B cell (primary cell): ENCODE measurements around the gene PDIA4. TPM values are rescaled to one million over a fixed set of nuclear protein-coding genes. Genes with fewer than 3 reads are reported as not detected.

Experiments
- ATAC-seq: fragments of 200-7000 bp; cut with Tn5 transposase; one replicate; pipeline ENCODE4 v1.10.0; 2021; ENCODE audit warnings: low read depth, mild to moderate bottlenecking, moderate number of reproducible peaks, moderate library complexity
- CTCF ChIA-PET: fragments of 350-600 bp; sonication (Branson Sonifier 250); formaldehyde crosslinking; loops from one replicate; lab custom pipeline; 2021; ENCODE audit warnings: antibody characterized with exemption, inconsistent platforms; lab: Charles Lee
- POLR2A ChIA-PET: fragments of 350-600 bp; sonication (Branson Sonifier 250); formaldehyde crosslinking; loops from one replicate; lab custom pipeline; 2021; ENCODE audit warnings: antibody characterized with exemption; lab: Charles Lee
- DNase-seq: peaks from one replicate; pipeline ENCODE4 v3.0.0; 2013
- H2AFZ ChIP-seq: 2 replicates; pipeline ENCODE4 v1.6.1; 2012; ENCODE audit warnings: mild to moderate bottlenecking, low read depth, low read length; ENCODE audit not compliant: insufficient read depth, poor library complexity, severe bottlenecking
- H3K27ac ChIP-seq, 2 donors: 1 replicate in 1 of 2; 2 replicates in 1 of 2; pipeline ENCODE4 v1.5.1; 2012 to 2013; ENCODE audit warnings: low read length in 2 of 2, mild to moderate bottlenecking in 2 of 2, moderate library complexity in 1 of 2
- H3K27me3 ChIP-seq, 4 experiments: fragments of 200-600 bp in 1 of 4; sonication (generic) in 1 of 4; replicated peaks in 1 of 4; 1 replicate in 2 of 4; 2 replicates in 2 of 4; pipeline versions ENCODE4 v1.6.1 to v1.7.0; 2013 to 2016; ENCODE audit warnings: low read length in 3 of 4, mild to moderate bottlenecking in 2 of 4, mixed read lengths in 1 of 4, moderate library complexity in 1 of 4; ENCODE audit not compliant: insufficient read depth in 4 of 4, control insufficient read depth in 3 of 4; ENCODE audit errors: control extremely low read depth in 1 of 4
- H3K36me3 ChIP-seq, 2 experiments: replicated peaks in 1 of 2; 1 replicate in 1 of 2; 2 replicates in 1 of 2; pipeline versions ENCODE4 v1.6.1 to v1.7.1; 2013; ENCODE audit warnings: low read length in 1 of 2; ENCODE audit not compliant: insufficient read depth in 2 of 2, control insufficient read depth in 1 of 2; ENCODE audit errors: control extremely low read depth in 1 of 2, extremely low read depth in 1 of 2
- H3K4me1 ChIP-seq, 2 donors: fragments of 200-600 bp in 1 of 2; sonication (generic) in 1 of 2; 1 replicate in 1 of 2; 2 replicates in 1 of 2; pipeline versions ENCODE4 v1.5.1 to v1.6.1; 2013 to 2017; ENCODE audit warnings: low read length in 2 of 2; ENCODE audit not compliant: control insufficient read depth in 2 of 2, insufficient read depth in 2 of 2
- H3K4me2 ChIP-seq: replicated peaks from 2 replicates; pipeline ENCODE3; 2012; ENCODE audit warnings: mild to moderate bottlenecking, low read depth, low read length; ENCODE audit not compliant: poor library complexity, severe bottlenecking
- H3K4me3 ChIP-seq, 5 experiments: fragments of 200-600 bp in 1 of 5; sonication (generic) in 1 of 5; 1 replicate in 3 of 5; 2 replicates in 2 of 5; pipeline versions ENCODE4 v1.5.1 to v1.7.0; 2011 to 2016; ENCODE audit warnings: low read length in 4 of 5, mild to moderate bottlenecking in 4 of 5, low read depth in 2 of 5, control low read depth in 1 of 5, moderate library complexity in 1 of 5; ENCODE audit not compliant: insufficient read depth in 1 of 5; ENCODE audit errors: control extremely low read depth in 1 of 5, extremely low read depth in 1 of 5
- H3K79me2 ChIP-seq: fragments of 200-600 bp; sonication (generic); one replicate; pipeline ENCODE4 v1.6.0; 2016; ENCODE audit warnings: low read length; ENCODE audit not compliant: control insufficient read depth, insufficient read depth
- H3K9ac ChIP-seq: fragments of 200-600 bp; sonication (generic); 2 replicates; pipeline ENCODE4 v1.6.1; 2017; ENCODE audit warnings: mild to moderate bottlenecking, low read length, moderate library complexity
- H3K9me3 ChIP-seq, 3 donors: one replicate each; pipeline versions ENCODE4 v1.6.1 to v1.7.1; 2013; ENCODE audit warnings: low read length in 2 of 3; ENCODE audit not compliant: control insufficient read depth in 2 of 3, insufficient read depth in 1 of 3; ENCODE audit errors: control extremely low read depth in 1 of 3
- H4K20me1 ChIP-seq: 2 replicates; pipeline ENCODE4 v1.6.0; 2012; ENCODE audit warnings: mild to moderate bottlenecking, low read length; ENCODE audit not compliant: insufficient read depth, control insufficient read depth, poor library complexity, severe bottlenecking
- H3K27ac Mint-ChIP-seq: one replicate; pipeline ENCODE4 v1.8.0; 2021; ENCODE audit warnings: mixed read lengths
- H3K27me3 Mint-ChIP-seq: one replicate; pipeline ENCODE4 v1.8.0; 2021; ENCODE audit warnings: mixed read lengths
- H3K4me1 Mint-ChIP-seq: one replicate; pipeline ENCODE4 v1.8.0; 2021; ENCODE audit warnings: mixed read lengths
- H3K4me3 Mint-ChIP-seq: one replicate; pipeline ENCODE4 v1.8.0; 2021; ENCODE audit warnings: mixed read lengths
- H3K9me3 Mint-ChIP-seq: one replicate; pipeline ENCODE4 v1.8.0; 2022; ENCODE audit warnings: mixed read lengths; ENCODE audit not compliant: insufficient read depth
- CTCF ChIP-seq: fragments of 200-600 bp; IDR thresholded peaks from one replicate; pipeline ENCODE4 v1.8.0; 2022; ENCODE audit warnings: antibody characterized with exemption, mild to moderate bottlenecking
- EZH2 ChIP-seq: IDR thresholded peaks from 2 replicates; pipeline ENCODE4 v1.6.1; 2012; ENCODE audit warnings: borderline replicate concordance, low read depth, mild to moderate bottlenecking, moderate library complexity, low read length; ENCODE audit not compliant: insufficient read depth, poor library complexity, severe bottlenecking
- WGBS: methylation state at CpG from one replicate; pipeline ENCODE4 v1.1.5; 2013; ENCODE audit warnings: missing lambda C conversion rate; ENCODE audit not compliant: insufficient coverage; 5-methylcytosine and 5-hydroxymethylcytosine counted together
- intact Hi-C: fragments of 100-400 bp; cut with micrococcal nuclease; formaldehyde crosslinking; loops from one replicate; pipeline ENCODE4 v1.10.0; 2022
- polyA plus RNA-seq: library from polyadenylated mRNA; depleted of rRNA; stranded (reverse); fragments of >200 nt; gene quantifications from 2 replicates; pipeline ENCODE4 v1.2.3, GENCODE V29; 2012
- total RNA-seq, 2 donors: library from RNA; stranded (reverse); fragments of 120-200 nt in 1 of 2; gene quantifications; 1 replicate in 1 of 2; 2 replicates in 1 of 2; pipeline versions ENCODE4 v1.2.3 to v1.2.4, GENCODE V29; 2013 to 2022

Gene PDIA4
- total and polyA plus RNA-seq, 2 donors (not counting 1 experiment from before 2014, with no cell fraction given): 31.6 to 34.7 TPM

- Mint-ChIP-seq H3K4me1 (peaks cover 28% of the 10 kb centered on the region), H3K9me3 (no peaks in the 10 kb centered on the region), H3K27me3 (no peaks in the 10 kb centered on the region), H3K4me3 (peak overlapping the region; percentile 98), H3K27ac (peak overlapping the region; percentile 90)
- peak overlapping the region; percentile 45 for H2AFZ ChIP-seq
- no peaks in the 10 kb centered on the region for H3K79me2 ChIP-seq
- H3K27me3 ChIP-seq: no peaks in the 10 kb centered on the region
- intact Hi-C loops: loop anchor here (1.0 to 2.0 kb wide), 8 partner anchors 22 to 698 kb away; partner anchors contain the start of genes CUL1 and EZH2
- WGBS: 0% methylated on average over 1 of the region's 5 CpGs
- peaks cover 0 to 10% (median 0%) of the 10 kb centered on the region in 3 donors for H3K9me3 ChIP-seq
- ChIA-PET CTCF (interaction anchor here (0.7 to 3.9 kb wide), 29 partner anchors 10 to 698 kb away, joined by 3 to 31 read pairs (median 5); partner anchors contain the start of gene CUL1), POLR2A (interaction anchor here (0.7 to 1.4 kb wide), 3 partner anchors 24 to 427 kb away, joined by 3 to 10 read pairs (median 3); partner anchors contain the start of gene CUL1)
- ATAC-seq (peak; percentile 60), DNase-seq (peak; percentile 87)
- H3K4me1 ChIP-seq: peaks cover 9 to 27% of the 10 kb centered on the region in 2 donors
- no peak for TF ChIP-seq EZH2
- TF ChIP-seq CTCF: peak; percentile 78
- peak overlapping the region; percentile 74 for H3K9ac ChIP-seq
- peak overlapping the region; percentile 66 for H3K4me2 ChIP-seq
- H3K4me3 ChIP-seq: peak overlapping the region; percentile 66 to 100 (median 75)
- H4K20me1 ChIP-seq: no peaks in the 10 kb centered on the region
- H3K36me3 ChIP-seq: no peaks in the 10 kb centered on the region
- H3K27ac ChIP-seq: peak overlapping the region; percentile 56 to 89
Observed at GRCh38 chr7:148962823-148963582, 65.3 kb downstream of the PDIA4 start.
